Tibial nerve (tissue), 4 donors: ENCODE results near the gene SLX4. TPM values are rescaled to one million over a fixed set of nuclear protein-coding genes. Genes with fewer than 3 reads are reported as not detected.

Experiments used
- DNase-seq, 2 donors: peaks; one replicate each; pipeline ENCODE4 v3.0.0-alpha.2; 2019; ENCODE audit warnings: low spot score in 2 of 2
- H3K27ac ChIP-seq, 4 donors: fragments of 200-600 bp; sonication (generic) in 3 of 4; one replicate each; pipeline ENCODE4 v1.5.1; 2017 to 2019; ENCODE audit warnings: mild to moderate bottlenecking in 1 of 4
- H3K27me3 ChIP-seq, 2 donors: fragments of 200-600 bp; sonication (generic) in 1 of 2; one replicate each; pipeline versions ENCODE4 v1.5.1 to v1.6.0; 2017 to 2019
- H3K36me3 ChIP-seq, 3 donors: fragments of 200-600 bp; sonication (generic); one replicate each; pipeline ENCODE4 v1.5.1; 2018 to 2019
- H3K4me1 ChIP-seq, 4 donors: fragments of 200-600 bp; sonication (generic) in 3 of 4; one replicate each; pipeline ENCODE4 v1.5.1; 2017 to 2019
- H3K4me3 ChIP-seq, 4 donors: fragments of 200-600 bp; sonication (generic) in 3 of 4; one replicate each; pipeline ENCODE4 v1.5.1; 2017 to 2019; ENCODE audit warnings: mild to moderate bottlenecking in 1 of 4, moderate library complexity in 1 of 4
- H3K9me3 ChIP-seq, 4 donors: fragments of 200-600 bp; sonication (generic) in 3 of 4; one replicate each; pipeline ENCODE4 v1.5.1; 2017 to 2019
- EP300 ChIP-seq, 2 donors: sonication (generic); formaldehyde crosslinking; IDR thresholded peaks; one replicate each; pipeline ENCODE4 v1.6.1; 2017; ENCODE audit warnings: antibody characterized with exemption in 2 of 2, mild to moderate bottlenecking in 1 of 2
- POLR2A ChIP-seq, 2 donors: fragments of 450-650 bp; IDR thresholded peaks; one replicate each; pipeline ENCODE4 v1.6.1; 2017; ENCODE audit warnings: antibody characterized with exemption in 2 of 2, mild to moderate bottlenecking in 2 of 2, moderate library complexity in 2 of 2
- WGBS, 2 donors: methylation state at CpG; one replicate each; pipeline ENCODE4 v1.1.5; 2018; 5-methylcytosine and 5-hydroxymethylcytosine counted together
- total RNA-seq, 4 donors: library from RNA; depleted of rRNA; stranded (reverse); fragments of >200 nt; gene quantifications; one replicate each; pipeline ENCODE4 v1.1.0, GENCODE V29; 2016
- TF ChIP-seq, protein P1 (sequence below), 5 experiments: fragments of 200-600 bp in 3 of 5; fragments of 450-650 bp in 2 of 5; sonication (generic) in 3 of 5; IDR thresholded peaks; one replicate each; pipeline ENCODE4 v1.5.1; 2016 to 2019; ENCODE audit warnings: antibody characterized with exemption in 5 of 5, mild to moderate bottlenecking in 3 of 5, moderate library complexity in 2 of 5

SLX4 gene
- total RNA-seq, 4 donors from 2014 or later, result 4.8 to 8.1 (median 5.6) TPM

- no peak overlapping the region for H3K4me3 ChIP-seq
- no peaks in the 10 kb centered on the region for H3K4me1 ChIP-seq
- 94 to 95% methylated on average over 2 of the region's 2 CpGs for WGBS, 2 donors
- no peak for TF ChIP-seq EP300 (IDR thresholded peaks at IDR 0.05)
- no peaks in the 10 kb centered on the region for H3K27me3 ChIP-seq
- no peak overlapping the region for H3K27ac ChIP-seq
- DNase-seq, result no peak
- peaks cover 0 to 16% (median 0%) of the 10 kb centered on the region in 4 donors for H3K9me3 ChIP-seq
- H3K36me3 ChIP-seq, result peaks cover 0 to 11% (median 0%) of the 10 kb centered on the region in 3 donors
Observed at GRCh38 chr16:3569851-3570250, 41.6 kb downstream of the SLX4 start.

DNA sequence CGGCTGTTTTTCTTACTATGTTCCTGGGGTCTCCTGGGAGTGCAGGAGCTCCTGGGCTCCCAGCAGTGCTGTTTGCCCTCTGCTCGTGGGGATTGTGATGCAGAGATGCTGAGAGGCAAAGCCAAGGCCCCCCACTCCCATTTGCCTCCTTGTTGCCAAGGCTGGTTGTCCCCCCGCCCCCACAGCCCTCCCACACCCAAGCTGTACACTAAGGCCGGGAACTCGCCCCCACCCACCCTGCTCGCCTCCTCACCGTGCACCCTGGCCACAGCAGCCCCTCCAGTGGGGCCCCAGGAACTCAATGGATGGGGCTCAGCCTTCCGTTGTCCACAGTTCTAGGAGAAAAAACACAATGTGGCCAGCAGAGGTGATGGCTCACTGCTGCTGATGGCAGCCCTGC is 44.4 kb downstream of the SLX4 start:
- TF ChIP-seq, protein P1, sequence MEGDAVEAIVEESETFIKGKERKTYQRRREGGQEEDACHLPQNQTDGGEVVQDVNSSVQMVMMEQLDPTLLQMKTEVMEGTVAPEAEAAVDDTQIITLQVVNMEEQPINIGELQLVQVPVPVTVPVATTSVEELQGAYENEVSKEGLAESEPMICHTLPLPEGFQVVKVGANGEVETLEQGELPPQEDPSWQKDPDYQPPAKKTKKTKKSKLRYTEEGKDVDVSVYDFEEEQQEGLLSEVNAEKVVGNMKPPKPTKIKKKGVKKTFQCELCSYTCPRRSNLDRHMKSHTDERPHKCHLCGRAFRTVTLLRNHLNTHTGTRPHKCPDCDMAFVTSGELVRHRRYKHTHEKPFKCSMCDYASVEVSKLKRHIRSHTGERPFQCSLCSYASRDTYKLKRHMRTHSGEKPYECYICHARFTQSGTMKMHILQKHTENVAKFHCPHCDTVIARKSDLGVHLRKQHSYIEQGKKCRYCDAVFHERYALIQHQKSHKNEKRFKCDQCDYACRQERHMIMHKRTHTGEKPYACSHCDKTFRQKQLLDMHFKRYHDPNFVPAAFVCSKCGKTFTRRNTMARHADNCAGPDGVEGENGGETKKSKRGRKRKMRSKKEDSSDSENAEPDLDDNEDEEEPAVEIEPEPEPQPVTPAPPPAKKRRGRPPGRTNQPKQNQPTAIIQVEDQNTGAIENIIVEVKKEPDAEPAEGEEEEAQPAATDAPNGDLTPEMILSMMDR (IDR thresholded peaks at IDR 0.05), result no peak
- TF ChIP-seq POLR2A (IDR thresholded peaks at IDR 0.05) (no peak), EP300 (IDR thresholded peaks at IDR 0.05) (no peak)
- H3K4me3 ChIP-seq, result no peak overlapping the region
- DNase-seq, result no peak
- H3K4me1 ChIP-seq, result no peaks in the 10 kb centered on the region
- H3K27me3 ChIP-seq, result no peaks in the 10 kb centered on the region
- no peak overlapping the region for H3K27ac ChIP-seq
- peaks cover 0 to 16% (median 0%) of the 10 kb centered on the region in 4 donors for H3K9me3 ChIP-seq
- H3K36me3 ChIP-seq, result peaks cover 0 to 29% (median 0%) of the 10 kb centered on the region in 3 donors
- WGBS, 2 donors, result 45 to 53% methylated on average over 3 to 8 of the region's 8 CpGs

DNA sequence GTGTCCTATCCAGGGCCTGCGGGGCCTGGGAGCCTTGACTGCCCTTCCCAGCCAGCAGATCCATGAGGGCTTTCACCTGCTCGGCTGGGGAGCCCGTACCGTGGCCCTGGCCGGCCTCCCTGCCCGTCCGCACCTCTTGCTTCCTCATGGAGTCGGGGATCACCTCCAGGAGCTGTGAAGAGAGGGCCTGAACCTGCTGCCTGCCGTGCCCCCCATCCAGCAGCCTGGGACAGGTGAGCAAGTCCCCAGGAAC is 46.6 kb downstream of the SLX4 start:
- Histone ChIP-seq H3K27ac (no peak overlapping the region), H3K9me3 (peaks cover 0 to under 1% (median 0%) of the 10 kb centered on the region in 4 donors), H3K36me3 (peaks cover 0 to 19% (median 0%) of the 10 kb centered on the region in 3 donors), H3K4me1 (no peaks in the 10 kb centered on the region), H3K27me3 (no peaks in the 10 kb centered on the region), H3K4me3 (no peak overlapping the region)
- 94 to 97% methylated on average over 9 of the region's 9 CpGs for WGBS, 2 donors
- DNase-seq, result no peak
- TF ChIP-seq, protein P1 (IDR thresholded peaks at IDR 0.05), result no peak
- no peak for TF ChIP-seq POLR2A (IDR thresholded peaks at IDR 0.05)
- TF ChIP-seq EP300 (IDR thresholded peaks at IDR 0.05), result no peak

- Histone ChIP-seq H3K9me3 (no peaks in the 10 kb centered on the region), H3K36me3 (peaks cover 0 to 18% (median 0%) of the 10 kb centered on the region in 3 donors), H3K27ac (no peak overlapping the region), H3K27me3 (no peaks in the 10 kb centered on the region), H3K4me1 (no peaks in the 10 kb centered on the region), H3K4me3 (no peak overlapping the region)
- TF ChIP-seq EP300 (IDR thresholded peaks at IDR 0.05) (no peak), POLR2A (IDR thresholded peaks at IDR 0.05) (no peak)
- TF ChIP-seq, protein P1 (IDR thresholded peaks at IDR 0.05), result no peak
- DNase-seq, result no peak
- WGBS, 2 donors, result 93% methylated on average over 40 to 43 of the region's 43 CpGs
Observed at GRCh38 chr16:3564130-3564888, 47.1 kb downstream of the SLX4 start.

DNA sequence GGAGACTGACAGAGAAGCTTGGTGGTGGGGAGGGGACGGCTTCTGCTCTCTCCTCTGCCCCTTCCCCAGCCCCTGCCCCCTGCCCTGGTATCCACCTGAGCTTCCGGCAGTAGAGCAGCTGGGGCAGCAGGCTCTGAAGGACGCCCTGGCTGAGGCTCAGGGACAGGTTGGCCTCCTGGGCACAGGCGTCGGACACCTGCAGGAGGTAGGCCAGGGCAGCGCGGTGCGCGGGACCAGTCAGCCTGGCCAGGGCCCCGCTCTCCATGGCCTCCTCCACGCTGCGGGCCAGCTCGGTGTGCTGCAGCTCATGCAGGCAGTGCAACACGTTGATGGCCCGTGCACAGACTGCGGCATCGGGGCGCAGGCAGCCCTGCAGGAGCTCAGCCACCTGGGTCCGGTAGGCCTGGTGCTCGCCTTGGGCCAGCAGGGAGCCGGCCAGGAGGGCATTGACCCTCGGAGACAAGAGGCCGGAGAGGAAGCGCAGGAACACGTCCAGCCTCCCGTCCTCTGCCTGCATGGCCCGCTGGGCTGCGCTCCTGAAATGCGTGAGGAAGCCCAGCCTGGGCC is 48.4 kb downstream of the SLX4 start:
- WGBS, 2 donors, result 89 to 91% methylated on average over 16 to 28 of the region's 29 CpGs
- Histone ChIP-seq H3K4me3 (no peak overlapping the region), H3K4me1 (no peaks in the 10 kb centered on the region), H3K36me3 (peaks cover 0 to 18% (median 0%) of the 10 kb centered on the region in 3 donors), H3K27me3 (no peaks in the 10 kb centered on the region), H3K27ac (no peak overlapping the region), H3K9me3 (no peaks in the 10 kb centered on the region)
- DNase-seq, result no peak
- TF ChIP-seq, protein P1 (IDR thresholded peaks at IDR 0.05), result no peak
- no peak for TF ChIP-seq POLR2A (IDR thresholded peaks at IDR 0.05)
- TF ChIP-seq EP300 (IDR thresholded peaks at IDR 0.05), result no peak
